ENCODE results near the gene NDUFB4. TPM values are rescaled to one million over a fixed set of nuclear protein-coding genes. Genes with fewer than 3 reads are reported as not detected.

NDUFB4 gene
- total RNA-seq, 3 donors from 2014 or later: 142 to 182 (median 157) TPM

- no peak for ATAC-seq
- no peak overlapping the region for H3K4me3 ChIP-seq
- intact Hi-C loops (cut with DNase I, micrococcal nuclease): loop anchor here in 1 of 2 donors (10.0 kb wide), 1 partner anchor 234 kb away; no protein-coding TSS in a partner anchor
- H3K36me3 ChIP-seq (ENCODE audit: low read depth): no peaks in the 10 kb centered on the region
- no peaks in the 10 kb centered on the region for H3K9me3 ChIP-seq
- no peaks in the 10 kb centered on the region for H3K4me1 ChIP-seq (ENCODE audit: low read depth)
- no peak for TF ChIP-seq CTCF (IDR thresholded peaks at IDR 0.05)
- DNase-seq: no peak
Observed at GRCh38 chr3:120560304-120561250, 35.6 kb upstream of the NDUFB4 start.

DNA sequence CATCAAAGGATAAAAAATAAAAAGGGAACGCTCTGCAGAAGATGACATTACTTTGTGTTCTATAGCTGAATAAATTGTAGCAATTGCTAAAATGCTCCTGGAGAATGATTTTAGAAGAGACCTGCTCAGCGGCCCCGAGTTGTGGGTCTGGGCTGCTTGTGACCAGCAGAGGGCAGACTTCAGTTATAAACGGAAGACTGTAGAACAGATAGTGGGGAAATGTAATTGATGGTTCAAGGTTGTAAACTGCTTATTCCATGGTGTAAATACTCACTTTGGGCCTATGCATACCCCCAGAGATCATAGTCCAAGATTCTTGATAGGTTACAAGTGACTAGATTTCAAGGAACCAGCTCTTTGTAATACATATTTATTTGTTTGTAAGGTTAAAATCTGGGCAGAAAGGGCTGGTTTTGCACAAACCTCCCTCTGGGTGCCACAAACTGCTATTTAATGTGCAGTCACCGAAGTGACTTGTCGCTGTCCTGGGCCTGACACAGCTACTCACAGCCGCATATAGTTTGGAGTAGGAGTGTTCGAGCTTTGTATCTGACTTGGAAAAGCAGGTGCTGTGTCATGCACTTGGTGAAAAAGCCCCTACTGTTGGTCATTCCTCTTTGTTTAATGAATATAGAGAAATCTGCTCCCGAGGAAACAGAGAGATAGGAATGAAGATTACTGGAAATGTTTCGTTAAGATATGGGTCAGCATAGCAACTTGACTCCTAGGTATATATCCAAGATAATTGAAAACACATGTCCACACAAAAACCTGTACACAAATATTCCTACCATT, 34.7 kb upstream of the NDUFB4 start:
- DNase-seq (peak; percentile 54 to 88 (median 72)), ATAC-seq (peak; percentile 62)
- Histone ChIP-seq H3K36me3 (ENCODE audit: low read depth) (no peaks in the 10 kb centered on the region), H3K4me1 (ENCODE audit: low read depth) (no peaks in the 10 kb centered on the region), H3K4me3 (no peak overlapping the region), H3K9me3 (no peaks in the 10 kb centered on the region)
- TF ChIP-seq CTCF (IDR thresholded peaks at IDR 0.05): peak; percentile 59
- intact Hi-C loops (cut with DNase I, micrococcal nuclease): loop anchor here in 1 of 2 donors (10.0 kb wide), 1 partner anchor 233 kb away; no protein-coding TSS in a partner anchor

DNA sequence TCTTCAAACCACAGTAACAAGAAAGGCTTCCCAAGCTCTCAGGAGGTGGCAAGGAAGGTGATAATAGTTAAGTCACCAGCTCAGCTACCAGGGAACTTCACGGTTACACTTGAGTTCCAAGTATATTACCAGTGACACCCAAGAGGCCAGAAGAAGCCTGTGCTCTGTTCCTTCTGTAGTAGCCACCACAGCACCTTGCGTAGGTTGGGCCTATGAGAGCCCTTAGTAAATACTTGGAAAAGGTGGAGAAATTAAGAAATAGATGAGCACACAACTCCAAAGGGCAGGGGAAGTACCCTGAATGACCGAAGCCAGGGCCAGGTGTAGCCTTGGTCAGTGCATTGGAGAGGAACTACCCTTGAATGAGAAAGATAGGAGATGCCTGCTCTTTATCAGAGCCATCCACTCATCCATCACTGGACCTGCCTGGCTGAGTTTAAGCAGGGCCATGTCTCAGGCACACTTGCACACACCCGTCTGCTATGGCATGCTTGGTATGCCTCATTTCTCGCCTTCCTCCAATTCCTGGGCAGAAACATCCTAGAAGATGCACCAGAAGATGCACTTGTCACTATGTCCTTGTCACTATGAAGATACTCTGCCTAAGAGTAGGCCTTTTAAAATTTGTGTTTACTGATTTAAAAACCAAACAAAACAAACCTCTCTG, 32.6 kb upstream of the NDUFB4 start:
- ATAC-seq (no peak), DNase-seq (no peak)
- no peak for TF ChIP-seq CTCF (IDR thresholded peaks at IDR 0.05)

GRCh38 chr3:120566243-120566975, 29.7 kb upstream of the NDUFB4 start:
- no peak overlapping the region for H3K4me3 ChIP-seq
- DNase-seq: no peak
- TF ChIP-seq CTCF (IDR thresholded peaks at IDR 0.05): no peak
- intact Hi-C loops (cut with DNase I, micrococcal nuclease): loop anchor here in 1 of 2 donors (10.0 kb wide), 1 partner anchor 228 kb away; no protein-coding TSS in a partner anchor
- H3K9me3 ChIP-seq: no peaks in the 10 kb centered on the region
- H3K36me3 ChIP-seq (ENCODE audit: low read depth): no peaks in the 10 kb centered on the region
- H3K4me1 ChIP-seq (ENCODE audit: low read depth): no peaks in the 10 kb centered on the region
- ATAC-seq: no peak

More for the DNA sequence above, 32.6 kb upstream of the NDUFB4 start:
- Histone ChIP-seq H3K4me3 (no peak overlapping the region), H3K36me3 (ENCODE audit: low read depth) (no peaks in the 10 kb centered on the region), H3K4me1 (ENCODE audit: low read depth) (no peaks in the 10 kb centered on the region), H3K9me3 (no peaks in the 10 kb centered on the region)
- intact Hi-C loops (cut with DNase I, micrococcal nuclease): loop anchor here in 1 of 2 donors (10.0 kb wide), 1 partner anchor 231 kb away; no protein-coding TSS in a partner anchor

Data from mucosa of descending colon (tissue), 3 donors.